ENCODE results near the gene SLC25A45.

Gene SLC25A45

DNA sequence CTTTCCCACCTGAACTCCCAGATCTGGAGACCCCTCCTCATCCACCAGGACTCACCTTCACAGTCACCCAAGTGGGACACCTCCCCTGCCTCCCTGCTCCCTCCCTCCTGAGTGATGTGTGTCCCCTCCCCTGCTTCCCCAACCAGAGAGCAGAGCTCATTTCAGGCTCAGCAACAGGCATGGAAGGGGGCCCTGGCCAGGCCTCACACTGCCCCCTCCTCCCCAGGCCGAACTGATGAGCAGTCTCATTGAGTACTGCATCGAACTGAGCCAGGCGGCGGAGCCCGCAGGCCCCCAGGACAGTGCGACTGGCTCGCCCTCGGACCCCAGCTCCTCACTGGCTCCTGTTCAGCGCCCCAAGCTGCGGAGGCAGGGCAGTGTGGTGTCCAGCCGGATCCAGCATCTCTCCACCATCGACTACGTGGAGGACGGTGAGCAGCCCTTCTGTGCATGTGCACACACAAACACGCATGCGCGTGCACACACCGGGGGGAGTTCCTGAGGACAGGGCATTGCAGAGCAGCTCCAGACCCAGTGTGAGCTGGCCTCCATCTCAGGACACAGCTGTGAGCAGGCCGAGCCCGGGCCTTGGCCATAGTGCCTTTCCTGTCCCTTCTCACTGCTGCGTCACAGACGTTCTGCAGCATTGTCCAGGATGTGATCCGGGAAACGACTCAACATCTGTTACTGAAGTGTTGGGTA, 22.3 kb upstream of the SLC25A45 start:
- DNase-seq (ENCODE audit: low read depth), result no peak

DNA sequence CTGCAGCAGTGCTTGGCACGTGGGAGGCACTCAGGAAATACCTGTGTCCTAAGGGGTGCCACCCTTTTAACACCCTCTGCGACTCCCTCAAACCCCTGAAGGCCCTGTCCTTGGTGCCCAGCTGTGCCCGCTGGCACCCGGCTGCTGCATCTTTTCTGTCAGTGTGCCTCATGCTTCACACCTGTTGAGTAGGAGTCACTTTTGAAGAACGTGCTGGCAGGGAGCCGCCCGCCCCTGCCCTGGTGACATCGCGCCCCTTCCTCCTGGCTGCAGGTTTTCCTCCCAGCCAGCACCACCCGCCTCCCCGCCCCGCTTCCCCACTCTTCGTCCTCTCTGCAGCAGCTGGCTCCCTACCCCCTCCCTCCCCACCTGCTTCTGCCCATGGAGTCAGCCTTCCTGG, 21.8 kb upstream of the SLC25A45 start:
- DNase-seq (ENCODE audit: low read depth), result no peak

DNA sequence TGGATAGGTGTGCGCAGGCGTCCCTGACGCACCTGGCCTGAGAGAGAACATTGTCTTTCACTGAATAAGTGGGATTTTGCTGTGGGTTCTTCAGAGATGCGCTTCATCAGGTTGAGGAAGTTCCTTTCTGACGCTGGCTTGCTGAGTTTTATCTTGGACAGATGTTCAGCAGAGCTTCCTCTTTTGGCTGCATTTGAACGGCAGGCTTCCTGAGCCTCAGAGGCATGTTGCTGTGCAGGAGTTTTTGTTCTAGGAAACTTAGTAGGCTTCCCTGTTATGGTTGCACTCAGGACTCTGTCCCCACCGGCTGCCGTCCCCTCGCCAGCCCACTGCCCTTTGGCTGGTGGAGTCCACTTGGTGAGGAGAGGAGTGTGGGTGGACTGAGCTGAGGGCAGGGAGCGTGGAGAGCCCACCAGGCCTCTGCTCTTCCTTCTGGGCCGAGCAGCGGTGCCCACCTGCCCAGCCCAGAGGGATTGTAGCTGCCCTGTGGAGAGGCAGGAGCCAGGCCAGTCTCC, 21.2 kb upstream of the SLC25A45 start:
- no peak for DNase-seq (ENCODE audit: low read depth)

DNA sequence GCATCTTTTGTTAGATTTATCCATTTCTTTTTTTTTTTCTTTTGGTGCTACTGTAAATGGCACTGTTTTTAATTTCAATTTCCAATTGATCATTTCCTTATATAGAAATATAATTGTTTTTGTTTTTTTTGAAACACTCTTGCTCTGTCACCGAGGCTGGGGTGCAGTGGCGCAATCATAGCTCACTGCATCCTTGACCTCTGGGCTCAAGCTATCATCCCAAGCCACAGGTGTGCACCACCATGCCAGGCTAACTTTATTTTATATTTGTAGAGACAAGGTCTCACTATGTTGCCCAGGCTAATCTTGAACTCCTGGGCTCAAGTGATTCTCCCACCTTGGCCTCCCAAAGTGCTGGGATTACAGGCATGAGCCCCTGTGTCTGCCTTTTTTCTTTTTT, 20.3 kb upstream of the SLC25A45 start:
- DNase-seq (ENCODE audit: low read depth), result no peak

DNA sequence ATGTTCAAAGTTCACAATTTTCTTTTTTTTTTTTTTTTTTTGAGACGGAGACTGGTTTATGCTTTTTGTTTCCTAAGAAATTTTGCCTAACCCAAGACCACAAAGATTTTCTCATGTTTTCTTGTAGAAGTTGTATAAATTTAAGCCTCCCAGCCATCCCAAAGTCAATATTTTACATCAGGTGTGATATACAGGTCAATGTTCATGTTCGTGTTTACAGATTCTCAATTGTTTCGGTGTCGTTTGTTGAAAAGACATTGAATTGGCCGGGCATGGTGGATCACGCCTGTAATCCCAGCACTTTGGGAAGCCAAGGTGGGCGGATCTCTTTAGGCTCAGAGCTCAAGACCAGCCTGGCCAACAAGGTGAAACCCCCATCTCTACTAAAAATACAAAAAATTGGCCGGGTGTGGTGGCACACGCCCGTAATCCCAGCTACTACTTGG, 19.4 kb upstream of the SLC25A45 start:
- DNase-seq (ENCODE audit: low read depth), result no peak

DNA sequence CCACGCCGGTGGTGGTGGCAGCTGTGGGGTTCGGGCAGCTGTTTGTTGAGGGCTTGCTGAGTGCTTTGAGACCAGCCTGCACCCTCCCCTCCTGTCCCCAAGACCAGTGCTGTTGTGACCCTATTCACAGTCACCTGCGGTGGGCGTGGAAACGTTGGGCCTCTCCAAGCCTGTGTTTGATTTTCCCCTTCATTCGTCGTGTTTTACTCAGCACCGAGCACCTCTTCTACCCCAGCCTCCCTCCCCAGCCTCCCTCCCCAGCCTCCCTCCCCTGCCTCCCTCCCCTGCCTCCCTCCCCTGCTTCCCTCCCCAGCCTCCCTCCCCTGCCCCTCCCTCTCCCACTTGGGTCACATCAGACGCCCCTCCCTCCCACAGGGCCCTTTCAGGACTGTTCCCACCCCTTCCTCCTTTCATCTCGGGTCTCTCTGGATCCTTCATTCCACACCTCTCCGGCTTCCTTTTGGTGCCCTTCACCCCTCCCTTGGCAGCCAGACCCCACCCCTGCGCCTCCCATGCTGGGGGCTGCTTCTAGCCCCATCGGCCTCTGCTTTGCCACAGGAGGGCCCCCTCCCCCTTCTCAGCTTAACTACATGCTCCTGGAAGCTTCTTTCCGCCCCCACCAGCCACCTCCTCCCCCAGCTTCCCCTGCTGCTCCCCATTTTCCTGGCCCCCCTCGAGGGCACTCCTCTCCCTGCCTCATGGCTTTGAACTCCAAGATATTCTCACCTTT, 18.8 kb upstream of the SLC25A45 start:
- no peak for DNase-seq (ENCODE audit: low read depth)

DNA sequence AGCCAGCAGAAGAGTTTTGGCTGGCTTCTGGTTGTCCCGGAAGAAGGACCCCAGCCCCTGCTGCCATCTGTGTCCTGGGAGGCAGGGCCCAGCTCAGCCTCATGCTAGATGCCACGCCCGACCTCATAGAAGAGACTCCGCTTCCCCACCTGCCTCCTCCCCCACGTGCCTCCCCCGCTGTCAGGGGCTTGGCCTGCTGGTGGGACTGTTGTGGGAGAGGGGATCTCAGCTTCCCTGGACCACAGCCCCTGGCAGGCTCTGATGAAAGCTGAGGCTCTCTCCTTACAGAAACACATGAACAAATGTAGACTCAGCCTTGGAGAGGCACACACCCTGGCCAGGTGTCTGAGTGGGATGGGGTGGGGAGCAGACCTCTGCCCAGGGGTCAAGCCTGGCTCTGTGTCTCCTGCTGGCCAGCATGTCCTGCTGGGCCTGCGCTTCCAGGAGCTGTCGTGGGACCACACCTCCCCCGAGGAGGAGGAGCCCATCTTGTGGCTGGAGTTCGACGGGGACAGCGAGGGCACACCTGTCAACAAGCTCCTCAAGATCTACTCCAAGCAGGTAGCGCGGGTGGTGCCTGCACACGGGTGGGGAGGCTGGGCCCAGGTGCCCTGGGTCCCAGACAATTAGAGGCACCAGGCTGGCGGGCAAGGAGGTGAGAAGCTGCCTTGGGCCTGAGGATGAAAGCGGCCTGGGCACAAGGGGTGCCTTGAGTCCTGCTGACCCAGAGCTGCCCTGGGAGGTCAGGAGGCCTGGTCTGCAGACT, 18.0 kb upstream of the SLC25A45 start:
- no peak for DNase-seq (ENCODE audit: low read depth)

DNA sequence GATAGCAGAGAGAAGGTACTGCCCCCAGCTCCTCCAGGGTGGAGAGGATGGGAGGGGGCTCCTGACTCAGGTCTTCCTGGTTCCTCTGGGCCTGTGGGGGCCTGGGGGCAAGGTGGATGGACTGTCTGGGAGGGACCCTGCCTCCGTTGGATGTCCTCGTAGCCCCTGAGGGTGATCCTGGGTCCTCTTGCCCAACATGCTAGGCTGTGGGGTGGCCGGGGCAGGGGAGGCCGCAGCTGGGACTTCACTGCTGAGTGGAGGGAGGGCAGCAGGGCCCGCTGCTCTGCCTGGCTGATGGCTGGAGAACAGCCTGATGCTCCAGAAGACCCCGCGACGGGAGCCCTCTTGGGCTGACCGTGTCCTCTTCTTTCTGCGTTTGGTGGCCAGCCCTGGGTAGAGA, 17.4 kb upstream of the SLC25A45 start:
- no peak for DNase-seq (ENCODE audit: low read depth)

DNA sequence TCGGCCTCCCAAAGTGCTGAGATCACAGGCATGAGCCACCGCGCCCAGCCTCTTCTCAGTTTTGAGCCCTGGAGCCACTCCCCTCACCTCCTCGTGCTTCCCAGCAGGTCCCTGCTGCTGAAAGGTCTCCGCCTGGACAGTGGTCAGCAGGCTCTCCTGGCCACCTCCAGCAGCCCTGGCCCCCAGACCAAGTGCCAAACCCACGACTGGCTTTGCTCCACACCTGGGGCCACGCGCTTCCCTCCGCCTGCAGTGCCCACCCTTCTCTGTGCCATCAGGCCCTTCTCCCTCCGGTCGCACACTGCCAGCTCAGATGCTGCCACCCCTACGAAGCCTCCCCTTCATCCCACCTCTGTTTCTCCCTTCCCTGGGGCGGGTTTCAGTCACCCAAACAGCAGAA, 16.8 kb upstream of the SLC25A45 start:
- no peak for DNase-seq (ENCODE audit: low read depth)

DNA sequence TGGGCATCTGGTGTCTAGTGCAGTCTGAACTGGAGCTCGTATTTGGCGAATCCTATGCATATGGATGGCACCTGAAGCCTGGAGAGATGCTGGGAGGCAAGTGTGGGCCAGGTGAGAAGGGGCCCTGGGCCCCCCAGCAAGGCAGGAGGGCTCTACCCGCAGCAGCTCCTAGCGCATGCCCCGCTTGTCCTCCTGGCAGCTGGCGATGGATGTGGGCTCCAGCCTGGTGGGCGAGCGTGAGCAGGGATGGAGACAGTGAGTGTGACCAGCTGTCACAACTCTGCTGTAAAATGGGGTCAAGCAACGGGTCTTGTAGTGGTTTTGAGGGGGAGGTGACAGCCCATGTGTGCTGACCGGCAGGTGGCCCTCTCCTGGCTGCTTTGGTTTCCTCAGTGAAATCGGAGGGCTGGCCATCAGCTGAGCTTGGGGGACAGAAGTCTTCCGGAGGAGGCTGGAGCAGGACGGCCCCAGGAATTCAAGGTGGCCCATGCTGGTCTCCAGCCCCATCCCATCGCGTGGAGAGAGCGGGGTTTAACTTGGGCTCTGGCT, 16.0 kb upstream of the SLC25A45 start:
- no peak for DNase-seq (ENCODE audit: low read depth)

DNA sequence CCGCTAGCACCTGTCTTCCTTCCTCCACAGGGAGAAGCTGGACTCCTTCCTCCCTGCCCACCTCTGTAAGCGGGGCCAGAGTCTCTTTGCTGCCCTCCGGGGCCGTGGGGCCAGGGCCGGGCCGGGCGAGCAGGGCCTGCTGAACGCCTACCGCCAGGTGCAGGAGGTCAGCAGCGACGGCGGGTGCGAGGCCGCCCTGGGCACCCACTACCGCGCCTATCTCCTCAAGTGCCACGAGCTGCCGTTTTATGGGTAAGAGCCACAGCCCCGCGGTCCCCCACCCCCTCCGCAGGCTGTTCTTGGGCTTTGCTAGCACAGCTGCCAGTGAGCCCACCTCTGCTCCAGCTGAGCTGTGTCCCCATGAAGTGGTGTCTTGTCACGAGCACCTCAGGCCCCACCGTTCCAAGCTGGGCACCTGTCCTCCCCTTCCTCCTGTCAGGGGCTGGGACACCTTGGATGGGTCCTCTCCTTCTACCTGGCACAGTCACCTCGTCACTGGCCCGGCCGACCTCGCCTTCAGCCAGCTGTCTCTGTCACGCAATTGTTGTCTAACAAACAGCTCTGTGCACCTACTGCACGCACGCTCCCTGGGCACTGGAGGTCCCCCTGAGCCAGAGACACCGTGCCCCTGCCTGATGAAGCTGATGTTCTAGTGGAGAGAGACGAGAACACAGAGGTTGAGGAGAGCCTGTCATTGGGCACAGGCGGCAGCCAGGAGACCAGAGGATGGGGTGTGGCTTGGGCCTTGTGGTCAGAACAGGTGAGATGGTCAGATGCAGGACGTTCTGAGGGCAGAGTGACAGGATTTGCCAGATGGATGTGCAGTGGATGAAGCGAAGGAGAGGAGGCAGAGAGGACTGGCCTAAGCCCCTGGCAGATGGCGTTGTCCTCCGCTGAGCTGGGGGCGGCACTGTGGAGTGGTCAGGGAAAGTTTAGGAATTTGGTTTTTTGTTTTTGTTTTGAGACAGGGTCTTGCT, 14.6 kb upstream of the SLC25A45 start:
- DNase-seq (ENCODE audit: low read depth), result no peak

DNA sequence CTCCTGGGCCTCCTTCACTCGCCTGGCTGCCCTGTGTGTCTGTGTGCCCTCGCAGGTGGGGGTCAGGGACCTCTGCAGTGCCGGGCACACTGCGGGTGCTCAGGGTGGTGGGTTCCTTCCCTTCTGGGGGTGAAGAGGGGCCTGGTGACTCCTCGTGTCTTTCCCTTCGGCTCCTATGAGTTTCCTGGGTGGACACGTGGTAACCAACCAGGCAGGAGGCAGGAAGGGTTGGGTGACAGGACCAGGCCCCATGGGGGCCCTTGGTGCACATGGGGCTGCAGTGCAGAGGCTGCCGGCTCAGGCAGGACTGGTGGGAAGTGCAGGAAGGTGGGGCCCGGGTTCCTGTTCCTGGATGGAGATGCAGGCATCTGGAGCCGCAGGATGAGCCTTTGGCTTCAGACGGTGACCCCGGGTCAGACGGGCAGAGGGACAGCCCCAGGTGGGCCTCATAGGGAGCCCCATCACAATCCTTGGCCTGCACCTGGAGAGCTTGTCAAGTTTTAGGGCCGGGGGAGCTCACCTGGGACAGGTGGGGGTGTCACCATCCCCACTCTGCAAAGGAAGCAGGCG, 13.6 kb upstream of the SLC25A45 start:
- DNase-seq (ENCODE audit: low read depth), result no peak

DNA sequence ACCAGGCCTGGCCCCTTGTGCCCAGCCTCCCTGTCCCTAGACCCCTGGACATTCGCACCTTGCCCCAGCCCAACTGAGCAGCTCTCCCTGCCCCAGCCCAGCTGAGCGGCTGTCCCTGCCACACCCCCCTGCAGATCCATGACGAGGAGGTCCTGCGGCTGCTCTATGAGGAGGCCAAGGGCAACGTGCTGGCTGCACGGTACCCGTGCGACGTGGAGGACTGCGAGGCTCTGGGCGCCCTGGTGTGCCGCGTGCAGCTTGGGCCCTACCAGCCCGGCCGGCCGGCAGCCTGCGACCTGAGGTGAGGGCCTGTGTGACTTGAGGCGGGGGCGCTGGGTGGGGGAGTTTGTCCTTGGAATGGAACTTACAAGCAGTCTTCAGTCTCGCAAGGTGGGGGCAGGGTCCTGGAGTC, 11.7 kb upstream of the SLC25A45 start:
- DNase-seq (ENCODE audit: low read depth), result no peak

DNA sequence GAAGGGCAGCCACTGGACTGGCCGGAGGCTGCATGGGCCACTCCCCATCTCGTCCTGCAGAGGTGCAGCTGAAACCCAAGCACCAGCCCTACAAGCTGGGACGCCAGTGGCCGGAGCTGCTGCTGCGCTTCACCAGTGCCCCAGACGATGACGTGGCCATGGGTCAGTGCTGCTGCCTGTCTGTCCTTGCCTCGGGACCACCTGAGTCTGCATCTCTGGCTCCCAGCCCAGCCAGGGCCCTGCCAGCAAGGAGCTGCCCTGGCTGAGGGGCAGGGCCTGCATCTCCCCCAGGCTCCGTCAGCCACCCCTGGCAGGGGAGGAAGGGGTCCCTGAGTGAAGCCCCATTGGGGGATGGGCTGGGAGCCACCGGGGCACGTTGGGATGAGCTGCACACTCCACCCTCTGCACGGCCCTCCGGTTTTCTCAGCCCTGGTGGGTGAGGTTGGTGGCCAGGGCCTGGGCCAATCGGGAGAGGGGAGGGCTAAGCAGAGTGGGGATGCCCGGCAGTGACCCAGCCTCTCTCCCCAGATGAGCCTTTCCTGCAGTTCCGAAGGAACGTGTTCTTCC, 11.2 kb upstream of the SLC25A45 start:
- no peak for DNase-seq (ENCODE audit: low read depth)

DNA sequence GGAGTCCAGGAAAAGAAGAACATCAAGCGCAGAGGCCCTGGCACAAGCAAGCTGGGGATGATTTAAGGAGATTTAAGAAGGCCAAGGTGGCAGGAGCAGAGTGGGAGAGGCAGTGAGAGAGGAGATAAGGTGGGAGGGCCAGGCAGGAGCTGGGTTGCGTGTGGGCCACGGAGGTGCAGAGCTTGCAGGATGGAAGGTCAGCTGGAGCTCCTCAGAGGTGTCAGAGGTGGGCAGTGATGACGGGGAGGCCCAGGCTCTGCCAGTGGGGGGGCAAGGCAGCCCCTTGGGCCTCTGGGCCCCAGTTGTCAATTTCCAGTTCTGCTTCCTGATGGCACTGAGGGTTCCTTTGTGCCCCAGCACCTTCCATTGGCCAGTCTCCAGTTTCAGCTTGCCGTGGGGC, 10.5 kb upstream of the SLC25A45 start:
- DNase-seq (ENCODE audit: low read depth), result no peak

DNA sequence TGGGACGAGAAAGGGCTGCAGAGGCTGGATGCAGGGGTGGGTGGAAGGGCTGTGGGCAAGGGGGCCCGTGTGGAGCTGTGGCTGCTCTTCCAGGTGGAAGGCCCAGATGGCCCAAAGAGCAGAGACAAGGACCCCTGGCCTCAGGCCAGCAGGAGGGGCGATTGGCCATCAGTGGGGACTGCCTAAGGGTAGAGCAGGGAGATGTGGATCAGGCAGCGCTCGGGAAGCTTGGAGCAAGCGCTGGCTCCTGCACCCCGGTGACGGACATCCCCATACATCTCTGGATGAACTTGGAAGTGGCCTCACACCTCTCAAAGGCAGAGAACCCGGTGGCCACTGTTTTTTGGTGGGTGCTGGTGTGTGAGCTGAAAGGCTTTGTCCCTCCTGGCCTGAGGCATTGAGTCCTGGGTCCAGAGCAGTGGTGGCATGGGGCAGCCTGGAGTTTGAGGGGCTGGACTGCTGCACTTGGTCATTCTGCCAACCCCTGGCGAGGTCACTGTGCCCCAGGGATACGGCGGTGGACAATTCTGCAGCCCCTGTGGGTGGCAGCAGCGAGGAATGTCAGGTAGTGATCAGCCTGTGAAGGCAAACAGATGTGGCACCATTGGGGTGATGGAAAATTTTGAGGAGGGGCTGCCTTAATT, 9.9 kb upstream of the SLC25A45 start:
- DNase-seq (ENCODE audit: low read depth), result no peak

DNA sequence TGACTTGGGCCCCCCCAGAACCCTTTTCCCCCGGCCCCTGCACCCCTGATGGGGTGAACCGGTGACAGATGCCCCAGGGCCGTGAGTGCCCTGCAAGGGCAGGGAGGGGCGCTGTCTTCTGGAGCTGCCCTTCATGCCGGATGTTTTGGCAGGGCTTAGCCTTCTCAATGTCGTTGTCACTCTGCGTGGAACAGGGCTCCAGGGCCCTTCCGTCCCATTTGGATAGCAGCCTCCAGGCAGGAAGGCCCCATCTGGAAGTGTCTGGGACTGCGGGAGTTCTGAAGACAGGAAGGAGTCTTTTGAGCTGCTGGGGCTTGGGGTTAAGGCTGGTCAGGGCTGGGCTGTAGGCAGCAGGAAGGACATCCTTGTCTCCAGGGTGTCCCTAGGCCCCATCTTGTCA, 8.6 kb upstream of the SLC25A45 start:
- no peak for DNase-seq (ENCODE audit: low read depth)

DNA sequence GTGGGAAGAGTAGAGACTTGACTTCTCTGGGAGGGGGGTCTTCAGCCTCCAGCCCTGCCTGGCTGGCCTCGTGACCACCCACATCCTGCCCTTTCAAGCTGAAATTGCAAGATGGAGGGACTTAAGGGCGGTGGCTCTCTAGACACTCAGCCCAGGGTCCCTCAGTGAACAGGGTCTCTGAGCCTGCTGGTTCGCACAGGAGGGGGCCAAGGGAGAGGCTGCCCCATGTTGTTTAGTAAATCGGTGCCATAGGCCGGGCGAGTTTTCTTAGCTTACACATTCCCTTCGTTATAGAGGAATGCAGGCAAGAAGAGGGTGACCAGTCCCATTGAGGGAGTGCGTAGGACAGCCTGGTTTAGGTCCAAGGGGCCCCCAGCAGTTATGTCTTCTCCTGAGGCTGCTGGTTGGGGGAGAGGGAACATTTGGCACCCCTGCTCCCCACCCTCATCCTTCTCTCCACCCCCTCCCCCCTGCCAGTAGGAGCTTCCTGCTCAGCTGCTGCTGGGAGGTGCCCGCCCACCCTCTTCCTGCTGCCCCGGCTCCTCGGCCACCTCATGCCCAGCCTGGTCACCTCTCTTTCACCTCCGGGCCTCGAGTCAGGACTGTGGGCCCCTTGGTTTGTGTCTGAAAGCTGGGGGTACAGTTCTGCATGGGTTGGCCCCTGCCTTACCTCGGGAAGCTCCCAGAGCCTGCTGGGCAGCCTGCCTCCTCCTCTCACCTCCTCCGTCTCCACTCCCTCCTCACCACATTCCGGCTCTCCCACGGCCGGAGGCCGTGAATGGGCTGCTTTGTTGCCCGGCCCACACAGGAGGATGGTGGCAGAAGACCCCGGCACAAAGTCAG, 7.9 kb upstream of the SLC25A45 start:
- DNase-seq (ENCODE audit: low read depth), result no peak

DNA sequence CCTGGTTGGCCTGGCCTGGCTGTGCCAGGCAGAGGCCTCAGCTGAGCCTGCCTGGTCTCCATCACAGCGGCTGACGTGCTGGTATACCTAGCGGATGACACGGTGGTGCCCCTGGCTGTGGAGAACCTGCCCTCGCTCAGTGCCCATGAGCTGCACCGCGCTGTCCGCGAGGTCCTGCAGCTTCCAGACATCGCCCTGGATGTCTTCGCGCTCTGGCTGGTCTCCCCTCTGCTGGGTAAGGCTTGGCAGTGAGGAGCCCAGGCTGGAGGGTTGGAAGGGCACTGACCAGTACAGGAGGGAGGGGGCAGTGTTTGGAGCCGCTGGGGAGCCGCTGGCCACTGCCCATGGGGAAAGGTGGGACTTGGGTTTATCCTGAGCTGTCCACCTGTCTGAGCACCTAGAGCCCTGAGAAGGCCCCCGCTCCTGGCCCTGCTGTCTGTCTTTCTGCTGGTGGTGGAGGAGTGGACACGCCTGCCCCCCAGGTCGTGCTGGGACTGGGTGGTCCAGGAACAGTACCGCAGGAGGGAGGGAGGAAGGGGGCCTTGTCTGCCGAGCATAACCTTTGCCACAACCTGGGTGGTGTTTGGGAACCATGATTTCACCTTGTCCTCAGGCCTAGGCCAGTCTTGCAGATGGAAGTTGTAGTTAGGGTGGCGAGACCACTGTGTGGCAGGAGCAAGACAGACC, 7.0 kb upstream of the SLC25A45 start:
- DNase-seq (ENCODE audit: low read depth), result no peak
